ENCODE data around the gene APEH. TPM values are rescaled to one million over a fixed set of nuclear protein-coding genes. Genes with fewer than 3 reads are reported as not detected.

Gene APEH
- total RNA-seq, 1 experiment from 2014 or later, result 246 TPM

- no peak for TF ChIP-seq ELF1 (IDR thresholded peaks at IDR 0.05; ENCODE audit: borderline replicate concordance, low read depth)
- no peak for TF ChIP-seq EZH2 (IDR thresholded peaks at IDR 0.05)
- TF ChIP-seq, protein P1, sequence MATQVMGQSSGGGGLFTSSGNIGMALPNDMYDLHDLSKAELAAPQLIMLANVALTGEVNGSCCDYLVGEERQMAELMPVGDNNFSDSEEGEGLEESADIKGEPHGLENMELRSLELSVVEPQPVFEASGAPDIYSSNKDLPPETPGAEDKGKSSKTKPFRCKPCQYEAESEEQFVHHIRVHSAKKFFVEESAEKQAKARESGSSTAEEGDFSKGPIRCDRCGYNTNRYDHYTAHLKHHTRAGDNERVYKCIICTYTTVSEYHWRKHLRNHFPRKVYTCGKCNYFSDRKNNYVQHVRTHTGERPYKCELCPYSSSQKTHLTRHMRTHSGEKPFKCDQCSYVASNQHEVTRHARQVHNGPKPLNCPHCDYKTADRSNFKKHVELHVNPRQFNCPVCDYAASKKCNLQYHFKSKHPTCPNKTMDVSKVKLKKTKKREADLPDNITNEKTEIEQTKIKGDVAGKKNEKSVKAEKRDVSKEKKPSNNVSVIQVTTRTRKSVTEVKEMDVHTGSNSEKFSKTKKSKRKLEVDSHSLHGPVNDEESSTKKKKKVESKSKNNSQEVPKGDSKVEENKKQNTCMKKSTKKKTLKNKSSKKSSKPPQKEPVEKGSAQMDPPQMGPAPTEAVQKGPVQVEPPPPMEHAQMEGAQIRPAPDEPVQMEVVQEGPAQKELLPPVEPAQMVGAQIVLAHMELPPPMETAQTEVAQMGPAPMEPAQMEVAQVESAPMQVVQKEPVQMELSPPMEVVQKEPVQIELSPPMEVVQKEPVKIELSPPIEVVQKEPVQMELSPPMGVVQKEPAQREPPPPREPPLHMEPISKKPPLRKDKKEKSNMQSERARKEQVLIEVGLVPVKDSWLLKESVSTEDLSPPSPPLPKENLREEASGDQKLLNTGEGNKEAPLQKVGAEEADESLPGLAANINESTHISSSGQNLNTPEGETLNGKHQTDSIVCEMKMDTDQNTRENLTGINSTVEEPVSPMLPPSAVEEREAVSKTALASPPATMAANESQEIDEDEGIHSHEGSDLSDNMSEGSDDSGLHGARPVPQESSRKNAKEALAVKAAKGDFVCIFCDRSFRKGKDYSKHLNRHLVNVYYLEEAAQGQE (IDR thresholded peaks at IDR 0.05; ENCODE audit: low read depth), result no peak
These were observed 10.3 kb upstream of the APEH start (continued) for GRCh38 chr3:49663831-49664230.

- ChIA-PET RAD21 (ENCODE audit: low non-redundant PET in 1 of 2, low total read pairs in 2 of 2, uncharacterized antibody in 2 of 2, unreplicated experiment in 2 of 2) (no interaction called here), CTCF (no interaction called here), POLR2A (no interaction called here)
- DNase-seq (ENCODE audit: low read depth, low spot score) (no peak), ATAC-seq (no peak)
- intact Hi-C loops (cut with micrococcal nuclease), result no loop called here
- H3K4me1 ChIP-seq (ENCODE audit: control insufficient read depth in 1 of 2, insufficient read depth in 2 of 2, low read length in 2 of 2), result peaks cover 0 to 25% of the 10 kb centered on the region in 2 experiments; a peak in 2 of 4 replicates
- no peak overlapping the region for H3K4me3 ChIP-seq (replicated peaks in 1 of 2; ENCODE audit: low read depth in 1 of 2, low read length in 2 of 2)
- BruUV-seq (replicated peaks), result no TSS peak
- no peak overlapping the region for H3K9ac ChIP-seq (ENCODE audit: low read length)
- no peak overlapping the region for H2AFZ ChIP-seq (ENCODE audit: low read depth, low read length, poor library complexity, severe bottlenecking)
- no peak overlapping the region for H3K27ac ChIP-seq (ENCODE audit: low read depth, low read length)
- no peaks in the 10 kb centered on the region for H3K27me3 ChIP-seq (ENCODE audit: insufficient read depth, low read length)
- TF ChIP-seq JUND (IDR thresholded peaks at IDR 0.05), result no peak
- TF ChIP-seq TCF7L2 (IDR thresholded peaks at IDR 0.05; ENCODE audit: borderline replicate concordance, extremely low read depth, insufficient read depth, insufficient read length), result no peak
- no peak for TF ChIP-seq POLR2AphosphoS5 (IDR thresholded peaks at IDR 0.05; ENCODE audit: low read depth, low read length)
- TF ChIP-seq FOSL1 (IDR thresholded peaks at IDR 0.05; ENCODE audit: low read depth), result no peak
- TF ChIP-seq SP1 (IDR thresholded peaks at IDR 0.05; ENCODE audit: low read depth), result no peak
- TF ChIP-seq ZFX (IDR thresholded peaks at IDR 0.05), result no peak
- TF ChIP-seq CEBPB (IDR thresholded peaks at IDR 0.05; ENCODE audit: low read depth), result no peak
- no peak for TF ChIP-seq EZH2phosphoT487 (IDR thresholded peaks at IDR 0.05; ENCODE audit: borderline replicate concordance)
- TF ChIP-seq, protein P1 (IDR thresholded peaks at IDR 0.05; ENCODE audit: low read depth), result no peak
- no peak for TF ChIP-seq ELF1 (IDR thresholded peaks at IDR 0.05; ENCODE audit: borderline replicate concordance, low read depth)
- TF ChIP-seq RAD21 (IDR thresholded peaks at IDR 0.05; ENCODE audit: low read depth), result no peak
- no peaks in the 10 kb centered on the region for H3K9me3 ChIP-seq (ENCODE audit: control insufficient read depth in 1 of 2, insufficient read depth in 1 of 2, low read depth in 1 of 2, low read length in 2 of 2)
- no peaks in the 10 kb centered on the region for H3K79me2 ChIP-seq (ENCODE audit: insufficient read depth, low read length)
- no peaks in the 10 kb centered on the region for H3K36me3 ChIP-seq (ENCODE audit: control insufficient read depth in 1 of 2, insufficient read depth in 2 of 2, low read length in 2 of 2)
- H3K4me2 ChIP-seq (ENCODE audit: low read length), result no peak overlapping the region
- no peaks in the 10 kb centered on the region for H4K20me1 ChIP-seq (ENCODE audit: insufficient read depth)
- H3K9me2 ChIP-seq (ENCODE audit: insufficient read depth), result no peaks in the 10 kb centered on the region
These were observed 9.9 kb upstream of the APEH start for GRCh38 chr3:49664300-49664699.

All from HCT116 (cell line).